ENCODE data around the gene INO80C.
"Not testable (repeated sequence)": the region's sequence is repeated elsewhere in the genome, so short reads cannot be mapped to it uniquely, and the experiment has no call there.

- TF ChIP-seq CTCF, POLR2AphosphoS5 (IDR thresholded peaks at IDR 0.05): not testable (repeated sequence)
Observed at GRCh38 chr18:35487525-35487924, 10.2 kb downstream of the INO80C start.
